Measurements from ENCODE around the gene WWOX.
A peak's percentile ranks its signal among the peaks of the same experiment; 100 is the strongest.
"Not testable (repeated sequence)": the region's sequence is repeated elsewhere in the genome, so short reads cannot be mapped to it uniquely, and the experiment has no call there.

WWOX gene

DNA sequence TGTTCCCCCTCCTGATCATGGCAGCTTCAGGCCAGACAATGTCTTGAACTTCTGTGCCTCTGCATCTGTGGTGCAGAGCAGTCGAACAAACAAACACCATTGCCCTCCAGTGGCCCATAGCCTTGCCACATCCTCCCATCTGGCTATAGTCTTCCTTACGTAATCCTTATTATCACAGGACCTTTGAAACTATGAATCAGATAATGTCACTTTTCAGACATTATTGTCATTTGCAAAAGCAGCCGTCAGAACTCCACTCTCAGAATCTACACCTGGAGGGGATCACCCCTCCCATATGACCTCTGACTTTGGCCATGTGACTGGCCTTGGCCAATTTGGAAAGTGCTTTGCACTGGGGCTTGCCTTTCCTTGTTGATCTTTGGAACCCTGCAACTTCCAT is 1113.8 kb downstream of the WWOX start:
- peak; percentile 14 for DNase-seq (ENCODE audit: low spot score)

DNA sequence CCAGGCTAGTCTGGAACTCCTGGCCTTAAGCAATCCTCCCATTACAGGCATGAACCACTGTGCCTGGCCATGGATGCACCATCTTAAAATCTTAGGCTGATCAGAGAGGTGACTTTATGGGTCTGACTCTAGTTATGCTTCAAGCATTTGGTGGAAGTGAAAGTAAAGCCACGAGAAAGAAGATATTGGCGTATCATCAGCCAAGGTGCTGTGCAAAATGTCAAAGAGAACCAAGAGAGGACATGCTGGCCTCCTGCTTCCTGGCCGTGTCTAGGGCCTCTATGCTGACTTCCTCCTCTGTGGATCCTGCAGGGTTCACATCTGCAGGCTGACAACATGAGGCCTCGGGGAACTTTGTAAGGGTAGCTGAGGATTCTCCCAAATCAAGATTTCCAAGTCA is 1115.8 kb downstream of the WWOX start:
- no peak for DNase-seq (ENCODE audit: low spot score)

DNA sequence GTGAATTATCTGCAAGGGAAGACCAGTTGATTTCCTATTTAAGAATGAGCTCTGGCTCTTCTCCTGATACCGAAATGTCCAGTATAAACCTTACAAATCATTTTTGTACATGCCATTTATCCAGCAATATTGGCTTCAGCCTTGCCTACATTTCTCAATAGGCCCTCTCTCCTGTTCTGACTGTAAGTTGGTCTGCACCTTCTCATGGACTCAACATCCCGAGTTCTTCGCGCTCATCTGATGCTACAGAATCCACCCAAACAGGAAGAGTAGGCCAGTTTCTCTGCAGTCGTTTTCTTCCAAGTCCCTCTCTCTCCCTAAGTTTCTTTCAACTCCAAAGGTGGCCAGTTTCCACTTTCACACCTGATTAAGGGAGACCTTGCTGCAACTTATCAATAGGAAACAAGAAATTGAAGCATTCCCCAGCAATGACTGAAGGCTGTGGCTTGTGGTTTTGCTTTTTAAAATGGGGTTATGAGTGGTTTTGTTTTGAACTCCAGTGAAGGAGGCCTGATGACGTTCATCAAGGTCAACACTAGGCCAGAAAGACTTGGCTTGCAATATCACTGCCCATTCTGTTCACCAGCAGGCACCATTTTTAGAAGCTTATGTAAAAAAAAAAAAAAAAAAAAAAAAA is 1118.0 kb downstream of the WWOX start:
- no peak for DNase-seq (ENCODE audit: low spot score)

- DNase-seq (ENCODE audit: low spot score): no peak
Observed at GRCh38 chr16:79218351-79218750, 1118.9 kb downstream of the WWOX start.

- DNase-seq (ENCODE audit: low spot score): not testable (repeated sequence)
Observed at GRCh38 chr16:79225994-79226393, 1126.5 kb downstream of the WWOX start.

GRCh38 chr16:79229361-79229760 is 1129.9 kb downstream of the WWOX start:
- no peak for DNase-seq (ENCODE audit: low spot score)

GRCh38 chr16:79245700-79246099 is 1146.2 kb downstream of the WWOX start:
- not testable (repeated sequence) for DNase-seq (ENCODE audit: low spot score)

DNA sequence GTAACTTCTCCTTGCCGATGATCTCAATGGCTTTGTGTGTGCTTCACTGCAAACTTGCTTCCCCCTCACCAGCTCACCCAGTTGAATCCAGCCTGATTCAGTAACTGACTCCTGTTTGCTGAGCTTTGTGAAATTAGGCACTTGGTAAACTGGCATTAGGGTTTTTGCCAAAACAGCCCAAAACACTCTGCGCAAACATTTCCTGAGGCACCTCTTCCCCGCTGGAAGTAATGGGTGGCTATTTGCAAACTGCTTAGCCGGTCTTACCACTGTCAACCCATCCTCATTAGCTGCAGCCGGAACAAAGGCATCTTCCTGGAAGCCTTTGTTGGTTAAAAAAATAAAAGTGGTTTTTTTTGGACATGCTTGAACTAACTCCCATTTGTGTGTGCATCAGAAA is 1147.9 kb downstream of the WWOX start:
- DNase-seq (ENCODE audit: low spot score): no peak

DNA sequence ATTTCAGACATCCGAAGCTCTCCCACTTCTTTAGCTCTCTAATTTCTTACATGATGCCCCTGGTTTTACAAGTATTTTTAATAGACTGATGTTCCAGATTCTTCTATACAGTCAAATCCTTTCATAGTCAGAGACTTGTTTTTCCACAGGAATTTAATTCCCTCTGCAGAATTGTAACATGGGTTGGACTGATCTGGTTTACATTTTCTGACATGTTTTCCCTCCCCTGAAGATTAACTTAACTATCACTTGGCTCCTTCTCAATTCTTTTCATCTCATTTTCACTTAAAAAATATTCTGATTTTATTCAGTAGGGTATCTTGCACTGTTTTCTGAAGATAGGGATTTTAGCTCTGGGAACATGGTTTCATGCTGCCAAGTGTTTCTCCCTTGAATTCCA is 1148.9 kb downstream of the WWOX start:
- no peak for DNase-seq (ENCODE audit: low spot score)

- no peak for DNase-seq (ENCODE audit: low spot score)
Observed at GRCh38 chr16:79250502-79251098, 1151.1 kb downstream of the WWOX start.

GRCh38 chr16:79253100-79253631 is 1153.7 kb downstream of the WWOX start:
- no peak for DNase-seq (ENCODE audit: low spot score)

DNA sequence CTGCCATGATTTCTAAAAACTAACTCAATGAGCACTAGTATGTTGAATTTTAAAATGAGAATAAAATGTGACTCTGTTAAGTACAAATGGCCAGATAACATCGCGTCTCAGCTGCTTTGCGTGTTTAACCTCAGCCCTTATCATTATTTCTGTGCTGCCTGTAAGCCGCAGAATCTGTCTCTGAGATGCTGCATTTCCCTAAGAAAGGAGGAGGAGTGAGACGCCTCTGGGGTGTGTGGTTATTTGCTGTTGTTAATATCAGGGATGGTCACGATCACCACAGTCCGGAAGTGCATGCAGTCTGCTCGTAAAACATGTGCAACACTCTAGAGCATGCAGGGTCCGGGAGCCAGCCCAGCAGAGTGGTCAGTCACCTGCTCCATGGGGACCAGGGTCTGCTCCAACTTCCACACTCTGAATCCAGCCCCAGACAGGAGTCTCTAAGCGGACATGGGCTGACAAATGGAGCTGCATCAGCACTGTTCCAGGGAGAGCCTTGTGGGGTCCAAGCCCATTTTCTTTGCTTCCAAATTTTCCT is 1158.6 kb downstream of the WWOX start:
- DNase-seq (ENCODE audit: low spot score): no peak

- not testable (repeated sequence) for DNase-seq (ENCODE audit: low spot score)
Observed at GRCh38 chr16:79260890-79261289, 1161.4 kb downstream of the WWOX start.

DNA sequence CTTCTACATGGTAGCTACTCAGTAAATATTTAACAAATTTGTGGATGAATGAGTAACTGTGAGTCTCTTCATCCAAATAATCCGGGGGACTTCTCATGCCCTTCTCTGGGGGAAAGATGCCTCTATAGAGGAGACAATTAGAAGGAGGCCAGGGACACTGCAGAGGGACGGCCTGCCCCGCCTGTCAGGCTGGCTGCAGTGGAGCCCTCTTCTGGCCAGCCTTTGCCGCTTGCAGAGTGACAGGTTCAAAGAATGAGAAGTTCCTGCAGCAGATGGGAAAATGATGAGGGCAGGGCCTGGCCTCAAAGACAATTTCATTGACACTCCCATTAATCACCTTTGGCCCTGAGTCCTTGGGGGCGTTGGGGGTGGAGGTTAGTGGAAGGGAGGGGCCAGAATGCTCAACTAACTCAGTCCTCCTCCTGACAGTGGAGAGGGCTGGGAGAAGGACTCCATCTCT is 1162.1 kb downstream of the WWOX start:
- DNase-seq (ENCODE audit: low spot score): peak; percentile 26

DNA sequence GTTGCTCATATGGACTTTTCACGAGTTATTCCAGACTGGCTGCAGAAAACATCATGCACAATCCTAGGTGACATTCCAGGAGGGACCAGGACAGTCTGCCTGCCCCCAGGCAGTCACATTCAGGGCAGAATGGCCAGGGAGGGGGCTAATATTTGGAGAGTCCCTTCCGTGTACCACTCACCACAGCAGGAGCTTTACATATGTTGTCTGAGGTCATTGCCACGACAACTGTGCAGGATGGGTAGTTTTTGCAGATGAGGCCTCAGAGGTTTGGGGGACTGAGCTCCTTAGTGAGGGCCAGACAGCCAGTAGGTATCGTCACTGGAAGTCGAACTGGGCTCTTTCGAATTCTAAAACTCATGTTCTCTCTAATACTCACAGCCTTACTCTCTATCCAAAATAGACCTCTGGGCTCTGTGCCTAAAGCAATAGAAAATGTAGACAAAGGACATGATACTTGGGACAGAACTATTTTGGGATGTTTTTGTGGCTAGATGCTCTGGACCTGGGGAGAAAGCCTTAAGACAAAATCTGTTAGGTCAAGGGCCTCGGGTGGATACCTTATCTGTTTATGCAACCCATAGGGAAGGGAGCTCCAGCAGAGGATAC is 1162.6 kb downstream of the WWOX start:
- DNase-seq (ENCODE audit: low spot score): peak; percentile 21
